Loucy (cell line): ENCODE results near the gene SLC44A2.

Source experiments
- CTCF ChIP-seq: fragments of 200-600 bp; sonication (generic); conservative IDR thresholded peaks from 2 replicates; pipeline ENCODE4 v1.5.1; 2014; ENCODE audit warnings: mild to moderate bottlenecking, antibody characterized with exemption, low read length
- EZH2phosphoT487 ChIP-seq: fragments of 200-600 bp; IDR thresholded peaks from 2 replicates; pipeline ENCODE4 v1.6.1; 2018; ENCODE audit warnings: antibody characterized with exemption, mild to moderate bottlenecking, moderate library complexity, borderline replicate concordance

GRCh38 chr19:10618846-10619245 lies 6.5 kb upstream of the SLC44A2 start:
- no peak for TF ChIP-seq CTCF
- no peak for TF ChIP-seq EZH2phosphoT487
